ENCODE data around the gene IFT43.
A peak's percentile ranks its signal among the peaks of the same experiment; 100 is the strongest.

The IFT43 gene

GRCh38 chr14:76024211-76024907 is 38.8 kb downstream of the IFT43 start:
- no peak for TF ChIP-seq CTCF (conservative IDR thresholded peaks at IDR 0.05; ENCODE audit: low read depth, low read length)
- DNase-seq (ENCODE audit: low read depth), result no peak
- no peak overlapping the region for H3K4me3 ChIP-seq (ENCODE audit: low read depth, low read length)

GRCh38 chr14:76034566-76034965 is 49.0 kb downstream of the IFT43 start:
- TF ChIP-seq CTCF (conservative IDR thresholded peaks at IDR 0.05; ENCODE audit: low read depth, low read length), result no peak
- H3K4me3 ChIP-seq (ENCODE audit: low read depth, low read length), result no peak overlapping the region
- DNase-seq (ENCODE audit: low read depth), result no peak

GRCh38 chr14:76040704-76041103 is 55.1 kb downstream of the IFT43 start:
- H3K4me3 ChIP-seq (ENCODE audit: low read depth, low read length), result no peak overlapping the region
- no peak for TF ChIP-seq CTCF (conservative IDR thresholded peaks at IDR 0.05; ENCODE audit: low read depth, low read length)
- no peak for DNase-seq (ENCODE audit: low read depth)

DNA sequence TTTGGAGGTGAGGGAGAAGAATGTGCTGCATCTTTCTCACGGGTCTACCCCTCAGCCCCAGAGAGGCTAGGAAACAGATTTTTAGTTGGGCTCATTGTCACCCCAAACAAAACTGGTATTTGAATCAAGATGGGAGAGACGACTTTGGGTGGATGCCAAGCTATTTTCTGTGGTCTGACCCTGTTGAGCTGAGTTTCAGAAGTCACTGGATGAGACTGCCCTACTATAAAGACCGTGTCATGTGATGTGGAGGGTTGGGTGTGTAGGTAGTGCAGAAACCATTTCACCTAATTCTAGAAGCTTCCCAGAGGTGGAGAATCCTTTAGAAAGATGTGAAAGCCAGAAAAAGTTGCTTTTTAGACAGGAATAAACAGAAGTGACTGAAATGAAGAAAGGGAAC is 60.2 kb downstream of the IFT43 start:
- no peak overlapping the region for H3K4me3 ChIP-seq (ENCODE audit: low read depth, low read length)
- TF ChIP-seq CTCF (conservative IDR thresholded peaks at IDR 0.05; ENCODE audit: low read depth, low read length), result no peak
- peak; percentile 4 for DNase-seq (ENCODE audit: low read depth)

DNA sequence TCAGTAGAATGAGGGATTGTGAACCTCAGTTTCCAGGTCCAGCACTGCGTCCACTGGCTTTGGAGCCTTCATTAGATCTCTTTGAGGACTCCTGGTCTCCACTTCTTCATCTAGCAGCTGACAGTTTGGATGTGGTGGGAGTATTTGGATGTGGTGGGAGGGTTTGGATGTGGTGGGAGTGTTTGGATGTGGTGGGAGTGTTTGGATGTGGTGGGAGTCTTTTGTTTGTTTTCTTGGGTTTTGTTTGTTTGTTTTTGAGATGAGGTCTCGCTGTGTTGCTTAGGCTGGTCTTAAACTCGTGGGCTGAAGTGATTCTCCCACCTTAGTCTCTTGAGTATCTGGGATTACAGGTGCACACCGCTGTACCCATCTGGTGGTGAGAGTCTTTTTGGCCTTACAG is 64.7 kb downstream of the IFT43 start:
- no peak for DNase-seq (ENCODE audit: low read depth)
- no peak overlapping the region for H3K4me3 ChIP-seq (ENCODE audit: low read depth, low read length)
- TF ChIP-seq CTCF (conservative IDR thresholded peaks at IDR 0.05; ENCODE audit: low read depth, low read length), result no peak

DNA sequence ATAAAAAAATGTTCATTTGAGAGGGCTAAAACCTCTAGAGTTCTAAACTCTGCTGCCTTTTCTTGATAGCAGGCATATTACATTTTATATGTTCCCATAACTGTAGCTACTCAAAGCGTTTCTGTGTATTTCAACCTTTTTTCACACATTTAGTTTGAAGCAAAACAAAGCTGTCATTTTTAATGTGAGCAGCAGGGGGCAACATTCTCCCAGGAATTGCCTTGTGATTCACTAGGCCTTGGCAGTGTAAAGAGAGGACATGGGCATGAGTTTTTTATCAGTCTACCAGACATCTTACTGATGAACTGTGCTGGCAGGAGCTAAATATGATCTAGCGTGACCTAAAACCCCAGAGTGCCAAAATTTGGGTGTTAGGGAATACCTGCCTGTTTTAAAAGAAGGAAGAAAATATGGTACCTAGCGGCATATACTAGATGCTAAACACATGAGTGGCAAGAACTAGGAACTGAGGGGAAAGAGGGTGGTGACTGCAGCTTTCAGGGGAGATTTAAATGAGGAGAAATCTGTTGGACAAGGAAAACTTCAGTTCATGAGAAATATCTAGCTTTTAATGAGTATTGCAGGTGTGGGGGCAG is 65.3 kb downstream of the IFT43 start:
- DNase-seq (ENCODE audit: low read depth), result peak; percentile 80
- peak; percentile 82 for TF ChIP-seq CTCF (conservative IDR thresholded peaks at IDR 0.05; ENCODE audit: low read depth, low read length)
- H3K4me3 ChIP-seq (ENCODE audit: low read depth, low read length), result no peak overlapping the region
